GM21515 (cell line): Measurements from ENCODE around the gene NT5DC4.

Experiments
- ATAC-seq: cut with Tn5 transposase; IDR thresholded peaks from one replicate; pipeline ENCODE4 v1.9.1; 2021; ENCODE audit not compliant: unreplicated experiment

The NT5DC4 gene

DNA sequence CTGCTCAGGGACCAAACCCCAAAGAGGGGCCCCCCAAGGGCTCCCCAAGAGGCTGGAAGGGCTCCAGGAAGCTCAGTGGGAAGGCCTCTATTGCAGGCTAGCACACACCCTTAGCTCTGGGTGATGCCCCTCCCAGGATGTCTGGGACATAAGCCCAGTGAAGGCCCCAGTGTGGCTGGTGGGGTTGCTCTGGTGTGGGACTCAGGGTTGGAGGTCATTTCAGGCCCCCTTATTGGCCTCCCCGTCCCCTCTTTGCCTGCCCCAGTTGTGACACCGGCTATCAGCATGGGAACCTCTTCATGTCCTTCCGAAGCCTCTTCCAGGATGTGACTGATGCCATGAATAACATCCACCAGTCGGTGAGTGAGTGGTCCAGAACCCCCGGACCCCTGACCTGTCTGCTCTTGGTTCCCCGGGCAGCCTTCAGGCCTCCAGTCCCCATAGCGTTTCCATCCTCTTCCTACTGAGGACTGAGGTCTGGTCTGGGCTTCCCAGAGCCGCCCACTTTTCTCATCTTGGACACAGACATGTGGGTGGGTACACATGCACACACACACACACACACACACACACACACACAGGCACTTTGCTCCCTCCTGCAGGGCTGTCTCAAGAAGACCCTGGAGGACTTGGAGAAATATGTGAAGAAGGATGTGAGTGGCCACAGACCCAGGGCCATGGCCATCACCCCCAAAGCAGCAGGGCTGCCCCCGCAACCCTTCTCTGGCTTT lies 2.2 kb downstream of the NT5DC4 start:
- no peak for ATAC-seq

DNA sequence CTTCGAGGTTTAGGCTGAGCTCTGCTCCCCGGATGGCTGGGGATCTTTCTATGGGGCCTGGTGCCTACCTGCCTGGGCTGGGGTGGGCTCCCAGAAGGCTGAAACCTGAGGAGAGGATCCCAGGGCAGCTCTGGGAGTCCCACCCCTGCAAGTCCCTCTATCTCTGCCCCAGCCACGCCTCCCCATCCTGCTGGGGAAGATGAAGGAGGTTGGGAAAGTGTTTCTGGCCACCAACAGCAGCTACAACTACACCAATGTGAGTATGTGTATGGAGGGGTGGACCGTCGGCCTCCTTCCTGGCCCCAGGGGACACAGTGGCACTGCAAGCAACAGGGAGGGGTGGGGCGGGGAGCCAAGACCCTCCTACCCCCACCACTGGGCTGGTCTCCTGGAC lies 2.7 kb downstream of the NT5DC4 start:
- ATAC-seq: no peak

DNA sequence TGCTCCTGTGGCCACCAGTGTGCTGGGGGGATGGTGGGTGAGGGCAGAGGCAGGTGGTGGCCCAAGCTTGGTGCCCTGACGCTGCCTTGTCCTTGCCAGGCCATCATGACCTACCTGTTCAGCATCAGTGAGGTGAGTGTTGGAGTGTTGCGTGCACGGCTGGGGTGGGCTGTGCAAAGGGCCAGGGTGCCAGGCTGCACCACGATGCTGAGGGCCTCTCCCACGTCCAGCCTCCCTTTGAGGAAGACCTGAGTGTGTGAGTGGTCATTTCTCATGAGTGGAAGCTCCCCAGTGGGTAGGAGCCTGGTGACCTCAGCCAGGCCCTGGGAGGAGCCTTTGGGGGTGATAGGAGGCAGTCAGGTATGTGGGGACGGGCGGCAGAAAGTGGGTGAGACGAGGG lies 3.2 kb downstream of the NT5DC4 start:
- ATAC-seq: no peak

DNA sequence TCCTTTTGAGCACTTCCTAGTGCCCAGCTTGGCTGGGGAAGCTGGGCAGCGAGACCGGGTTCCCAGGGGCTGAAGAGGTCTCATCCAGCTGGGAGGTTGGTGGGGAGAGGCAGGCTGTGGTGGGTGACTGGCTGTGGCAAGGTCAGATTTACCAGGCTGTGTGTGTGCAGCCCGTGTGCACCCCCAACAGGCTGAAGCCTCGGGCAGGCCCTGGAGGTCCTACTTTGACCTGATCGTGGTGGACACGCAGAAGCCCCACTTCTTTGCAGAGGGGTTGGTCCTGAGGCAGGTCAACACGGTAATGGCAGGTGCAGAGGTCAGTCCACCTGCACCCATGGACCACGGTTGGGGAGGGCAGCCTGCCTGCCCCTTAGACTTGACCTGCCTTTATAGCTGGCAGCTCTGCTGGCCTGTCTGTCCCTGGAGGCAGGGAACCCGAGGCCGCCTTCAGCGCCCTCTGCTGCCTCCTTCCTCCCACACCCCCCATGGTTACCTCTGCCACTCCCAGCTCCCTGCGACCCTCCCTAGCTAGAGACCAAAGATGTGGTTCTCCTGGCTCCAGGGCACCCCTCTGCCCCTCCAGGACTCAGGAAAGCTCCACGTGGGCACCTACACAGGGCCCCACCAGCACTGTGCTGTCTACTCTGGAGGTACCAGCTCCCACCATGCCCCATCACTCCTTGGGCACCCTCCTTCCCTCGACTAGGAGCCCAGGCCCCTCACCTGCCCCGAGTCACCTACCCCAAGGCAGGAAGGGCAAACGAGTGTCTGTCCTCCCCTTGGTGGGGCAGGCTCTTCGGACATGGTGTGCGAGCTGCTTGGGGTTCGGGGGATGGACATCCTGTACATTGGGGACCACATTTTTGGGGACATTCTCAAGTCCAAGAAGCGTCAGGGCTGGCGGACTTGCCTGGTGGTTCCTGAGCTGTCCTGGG lies 4.0 kb downstream of the NT5DC4 start:
- no peak for ATAC-seq

DNA sequence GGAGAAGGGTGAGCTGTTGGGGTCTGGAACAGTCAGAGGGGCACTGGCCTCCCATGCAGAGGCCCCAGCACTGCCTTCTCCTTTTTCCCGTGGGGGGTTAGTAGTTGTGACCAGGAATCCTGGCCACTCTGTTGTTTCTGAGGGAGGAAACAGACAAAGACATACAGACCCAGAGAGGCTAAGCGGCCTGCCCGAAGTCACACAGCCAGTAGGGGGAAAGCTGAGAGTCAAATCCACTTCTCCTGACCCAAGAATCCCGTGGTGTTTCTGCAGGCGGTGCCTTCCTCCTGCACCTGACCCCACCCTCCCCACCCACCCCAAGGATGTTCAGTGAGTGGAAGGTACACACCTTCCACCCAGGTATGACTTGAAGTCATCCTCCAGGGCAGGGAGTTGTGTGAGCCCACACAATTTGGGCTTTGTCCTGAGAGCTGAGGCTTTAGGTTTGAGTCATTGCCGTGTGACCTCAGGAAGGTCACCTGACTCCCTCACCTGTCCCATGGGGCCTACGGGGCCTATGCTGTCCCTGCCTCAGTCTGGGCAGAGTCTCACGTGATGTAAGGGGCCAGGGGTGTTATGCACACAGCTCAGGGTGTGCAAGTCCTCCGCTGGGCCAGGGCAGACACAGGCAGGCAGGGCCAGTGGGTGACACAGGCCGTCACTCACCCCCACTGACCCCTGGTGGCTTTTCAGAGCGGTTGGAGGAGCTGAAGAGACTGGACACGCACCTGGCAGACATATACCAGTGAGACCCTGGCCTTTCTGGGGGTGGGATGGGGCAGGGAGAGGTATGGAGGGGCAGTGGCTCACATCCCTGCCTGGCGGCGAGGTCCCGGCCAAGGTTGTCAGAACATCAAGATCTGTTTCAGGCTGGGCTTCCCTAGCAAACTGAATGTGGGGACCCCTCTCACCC lies 5.0 kb downstream of the NT5DC4 start:
- peak; percentile 41 for ATAC-seq

GRCh38 chr2:112726487-112727190 lies 5.8 kb downstream of the NT5DC4 start:
- ATAC-seq: peak; percentile 86

GRCh38 chr2:112727276-112728028 lies 6.6 kb downstream of the NT5DC4 start:
- ATAC-seq: no peak

- ATAC-seq: no peak
Observed at GRCh38 chr2:112728029-112728362, 7.2 kb downstream of the NT5DC4 start.

DNA sequence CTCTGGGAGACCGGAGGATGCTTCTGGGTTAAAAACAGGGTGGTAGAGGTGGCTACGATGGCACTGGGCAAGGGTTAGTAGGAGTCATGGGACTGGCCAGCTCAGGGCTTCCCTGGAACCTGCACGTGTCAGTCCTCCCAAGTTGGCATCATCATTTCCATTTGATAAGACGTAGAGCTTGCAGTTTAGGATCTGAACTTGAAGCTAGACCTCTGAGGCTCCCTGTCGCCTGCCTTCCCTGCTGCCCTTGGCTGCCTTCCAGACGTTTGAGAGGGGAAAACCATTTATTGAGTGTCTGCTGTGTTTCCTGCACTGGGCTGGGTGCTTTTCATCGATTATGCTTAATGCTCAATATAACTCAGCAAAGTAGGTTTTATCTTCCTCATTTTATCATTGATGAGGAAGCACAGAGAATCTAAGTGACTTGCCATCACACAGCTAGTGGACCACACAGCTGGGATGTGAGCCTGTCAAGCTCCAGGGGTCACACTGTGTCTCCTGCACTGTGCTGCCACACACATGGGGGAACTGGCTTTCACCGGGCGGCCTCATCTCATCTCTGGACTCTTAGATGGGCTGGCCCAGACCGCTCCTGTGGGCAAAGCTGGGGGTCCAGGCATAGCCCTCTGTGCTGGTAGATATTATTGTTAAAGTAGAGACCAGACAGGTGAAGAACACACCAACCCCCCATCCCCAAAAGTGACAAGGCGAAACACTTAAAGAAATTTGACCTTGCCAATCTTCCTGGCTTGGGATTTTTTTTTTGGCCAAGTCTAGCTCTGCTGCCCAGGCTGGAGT lies 7.8 kb downstream of the NT5DC4 start:
- ATAC-seq: no peak

- ATAC-seq: no peak
Observed at GRCh38 chr2:112730216-112730615, 9.4 kb downstream of the NT5DC4 start.

GRCh38 chr2:112730791-112731190 lies 10.0 kb downstream of the NT5DC4 start:
- no peak for ATAC-seq

DNA sequence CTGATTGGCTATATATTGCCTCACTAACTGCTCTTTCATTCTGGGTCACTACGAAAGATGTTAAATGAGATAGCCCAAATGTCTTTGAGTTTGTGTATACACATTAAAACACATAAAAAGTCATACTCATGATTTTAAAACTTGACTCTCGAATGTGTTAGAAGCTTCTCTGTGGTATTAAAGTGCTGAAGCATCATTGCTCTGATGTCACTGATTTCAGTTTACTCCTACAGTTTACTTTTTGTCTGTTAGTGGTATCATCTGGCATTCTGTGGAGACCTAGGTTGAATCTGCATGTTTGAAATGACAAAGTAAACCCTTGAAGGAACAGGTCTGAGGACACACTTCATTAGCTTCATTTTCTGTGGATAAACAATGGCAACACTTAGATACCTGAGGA lies 10.7 kb downstream of the NT5DC4 start:
- ATAC-seq: no peak

DNA sequence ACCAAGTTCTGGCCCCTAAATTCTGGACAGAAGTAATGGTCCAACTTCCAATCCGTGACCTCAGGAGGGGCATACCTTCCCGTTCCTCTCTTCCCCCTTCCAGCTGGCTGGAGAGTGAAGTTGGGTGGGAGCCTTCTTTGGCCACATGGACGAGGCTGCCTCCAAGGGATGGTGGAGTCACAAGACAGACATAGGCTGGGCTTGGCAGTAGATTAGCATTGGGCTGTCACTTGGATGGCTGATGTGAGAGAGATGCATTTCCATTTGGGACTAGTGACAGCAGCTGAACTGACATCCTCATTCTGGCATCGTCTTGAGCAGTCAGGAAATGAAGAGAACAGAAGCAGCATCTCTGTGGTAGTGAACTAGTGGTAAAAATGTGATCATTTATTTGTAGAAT lies 12.6 kb downstream of the NT5DC4 start:
- no peak for ATAC-seq

DNA sequence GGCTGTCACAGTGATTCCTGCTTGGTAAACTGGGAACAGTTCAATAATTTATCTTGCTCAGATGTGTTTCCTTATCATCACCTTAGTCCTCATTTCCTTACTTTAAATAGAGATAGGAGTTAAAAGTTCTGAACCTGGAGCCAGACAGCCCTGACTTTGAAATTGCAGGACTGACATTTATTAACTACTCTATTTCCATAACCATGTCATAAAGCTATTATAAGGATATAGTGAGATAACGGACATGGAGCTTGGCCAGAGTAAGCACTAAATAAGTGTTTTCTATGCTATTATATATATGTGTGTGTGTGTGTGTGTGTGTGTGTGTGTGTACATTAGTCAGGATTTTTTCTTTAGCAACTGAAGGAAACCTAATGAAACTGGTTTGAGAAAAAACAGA lies 13.1 kb downstream of the NT5DC4 start:
- no peak for ATAC-seq

DNA sequence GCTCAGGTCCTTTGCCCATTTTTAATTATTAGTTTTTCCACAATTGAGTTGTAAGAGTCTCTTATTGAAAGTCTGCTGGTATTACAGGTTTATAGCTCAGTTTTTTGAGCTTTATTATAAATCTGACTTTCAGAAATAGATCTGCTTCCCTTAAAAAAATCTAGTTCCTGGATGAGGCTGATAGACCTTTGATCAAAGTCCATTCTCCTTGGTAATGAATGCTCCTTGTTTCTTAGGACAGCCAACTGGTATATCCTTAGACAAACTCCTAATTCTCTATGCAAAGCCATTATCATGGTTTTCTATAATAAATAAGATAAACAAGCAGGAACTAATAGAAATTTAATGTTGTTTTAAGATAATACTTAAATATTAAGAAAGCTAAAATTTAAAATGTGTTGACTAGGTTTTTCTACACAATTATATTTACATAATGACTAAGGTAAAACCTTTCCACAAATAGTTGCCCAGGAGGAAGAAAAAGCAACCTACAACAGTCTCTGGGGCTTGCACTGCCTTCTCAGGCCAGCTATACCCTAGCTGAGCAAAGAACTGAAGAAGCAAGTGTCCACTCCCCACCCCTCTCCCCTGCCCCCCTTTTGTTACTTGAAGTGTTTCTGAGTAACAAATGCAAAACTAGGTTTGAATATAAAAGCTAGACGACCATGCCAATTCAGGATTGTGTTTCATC lies 16.9 kb downstream of the NT5DC4 start:
- ATAC-seq: no peak

DNA sequence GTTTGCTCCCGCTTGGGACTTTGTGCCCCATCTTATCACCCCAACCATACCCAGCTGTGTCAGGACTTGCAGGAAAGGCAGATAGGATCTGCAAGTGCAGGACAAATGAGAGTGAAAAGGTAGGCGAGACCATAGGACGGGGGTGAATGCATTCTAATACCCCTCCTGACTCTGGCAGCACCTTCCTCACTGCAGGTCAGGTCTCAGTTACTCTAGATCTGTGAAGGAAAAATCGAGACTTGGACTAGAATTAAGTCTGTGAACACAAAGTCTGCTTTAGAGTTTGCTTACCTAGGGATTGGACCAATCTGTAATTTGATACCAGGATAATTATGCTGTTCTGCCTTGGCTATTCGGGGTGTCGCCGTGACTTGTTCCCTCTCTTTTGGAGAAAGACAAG lies 19.7 kb downstream of the NT5DC4 start:
- ATAC-seq: no peak

- peak; percentile 70 for ATAC-seq
Observed at GRCh38 chr2:112749755-112750559, 29.1 kb downstream of the NT5DC4 start.

DNA sequence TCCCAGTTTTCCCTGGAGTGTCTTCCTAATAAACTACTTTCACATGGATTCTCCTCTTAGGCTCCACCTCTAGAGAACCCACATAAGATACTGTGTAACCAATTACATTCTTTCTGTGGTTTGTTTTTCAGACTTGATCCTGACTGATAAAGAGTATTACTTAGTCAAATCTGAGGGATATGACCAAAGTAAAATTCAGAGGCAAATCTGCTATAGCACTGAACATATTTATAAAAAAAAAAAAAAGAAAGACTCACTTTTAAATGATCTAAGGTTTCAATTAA lies 29.7 kb downstream of the NT5DC4 start:
- ATAC-seq: no peak
